GM21423 (cell line): ENCODE data around the gene TSSK3.
"Not testable (repeated sequence)": the region's sequence is repeated elsewhere in the genome, so short reads cannot be mapped to it uniquely, and the experiment has no call there.

Experiments
- ATAC-seq: cut with Tn5 transposase; IDR thresholded peaks from one replicate; pipeline ENCODE4 v1.9.1; 2021; ENCODE audit warnings: mild to moderate bottlenecking, moderate library complexity; ENCODE audit not compliant: unreplicated experiment

TSSK3 gene

DNA sequence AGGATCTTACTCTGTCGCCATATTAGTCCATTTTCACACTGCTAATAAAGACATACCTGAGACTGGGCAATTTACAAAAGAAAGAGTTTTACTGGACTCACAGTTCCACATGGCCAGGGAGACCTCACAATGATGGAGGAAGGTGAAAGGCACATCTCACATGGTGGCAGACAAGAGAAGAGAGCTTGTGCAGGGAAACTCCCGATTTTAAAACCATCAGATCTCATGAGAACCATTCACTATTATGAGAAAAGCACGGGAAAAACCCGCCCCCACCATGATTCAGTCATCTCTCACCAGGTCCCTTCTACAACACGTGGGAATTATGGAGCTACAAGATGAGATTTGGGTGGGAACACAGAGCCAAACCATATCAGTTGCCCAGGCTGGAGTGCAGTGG, 34.2 kb downstream of the TSSK3 start:
- ATAC-seq = not testable (repeated sequence)

DNA sequence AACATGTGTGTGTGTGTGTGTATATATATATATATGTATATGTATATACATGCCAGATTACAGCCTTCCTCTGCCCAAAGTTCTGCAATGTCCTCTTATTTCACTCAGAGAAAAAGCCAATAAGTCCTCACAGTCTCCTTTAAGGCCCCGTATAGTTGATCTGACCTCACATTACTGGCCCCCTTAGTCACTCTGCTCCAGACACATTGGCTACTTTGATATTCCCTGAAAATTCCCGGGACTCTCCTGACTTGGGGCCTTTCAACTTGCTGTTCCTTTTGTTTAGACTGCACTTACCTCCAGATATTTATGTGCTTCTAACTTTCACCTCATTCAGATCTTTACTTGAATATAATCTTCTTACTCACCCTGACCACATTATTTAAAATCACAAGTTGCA, 36.1 kb downstream of the TSSK3 start:
- no peak for ATAC-seq

DNA sequence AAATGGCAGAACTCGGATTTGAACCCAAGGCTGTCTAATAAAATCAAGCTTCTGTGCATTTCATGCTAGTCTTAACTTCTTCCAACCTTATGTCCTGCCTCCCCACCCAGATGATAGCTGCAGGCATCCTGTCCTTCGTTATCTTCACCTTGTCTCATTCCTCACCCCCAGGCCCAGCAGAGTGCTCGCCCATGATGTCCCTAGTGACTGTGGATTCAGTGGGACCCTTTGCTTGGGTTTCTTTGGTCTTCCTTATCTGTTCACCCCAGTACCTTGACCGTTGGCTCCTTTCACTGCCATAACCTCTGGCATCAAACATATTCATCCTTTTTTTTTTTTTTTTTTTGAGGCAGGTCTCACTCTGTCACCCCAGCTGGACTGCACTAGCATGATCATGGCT, 37.5 kb downstream of the TSSK3 start:
- no peak for ATAC-seq

DNA sequence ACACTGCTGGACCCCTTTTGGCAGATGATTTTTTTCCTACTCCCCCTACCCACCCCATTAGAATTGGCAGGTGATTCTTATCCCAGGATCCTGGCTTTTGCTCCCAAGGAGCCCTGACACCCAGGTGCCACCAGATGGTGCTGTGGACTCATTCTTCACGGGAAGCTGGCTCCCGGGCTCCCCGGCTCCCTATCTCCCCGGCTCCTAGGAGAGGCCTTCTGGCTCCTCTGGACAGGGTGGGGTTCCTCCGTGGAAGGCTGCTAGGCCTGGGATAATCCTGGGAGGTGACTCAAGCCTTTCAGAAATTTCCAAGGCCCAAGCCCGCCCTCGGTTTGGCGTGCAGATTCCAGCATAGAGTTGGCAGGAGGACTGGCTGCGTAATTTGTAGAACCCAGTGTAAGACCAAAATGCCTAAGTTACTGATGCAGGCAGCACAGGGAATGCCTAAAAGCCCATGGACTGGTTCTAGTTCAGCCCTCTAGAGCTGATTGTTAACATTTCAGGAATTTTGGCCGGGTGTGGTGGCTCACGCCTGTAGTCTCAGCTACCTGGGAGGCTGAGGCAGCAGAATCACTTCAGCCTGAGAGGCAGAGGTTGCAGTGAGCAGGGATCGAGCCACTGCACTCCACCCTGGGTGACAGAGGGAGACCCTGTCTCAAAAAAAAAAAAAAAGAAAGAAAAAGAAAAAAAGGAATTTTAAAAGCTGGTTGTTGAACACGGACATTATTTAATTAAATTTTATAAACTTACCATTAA, 38.7 kb downstream of the TSSK3 start:
- ATAC-seq = no peak

DNA sequence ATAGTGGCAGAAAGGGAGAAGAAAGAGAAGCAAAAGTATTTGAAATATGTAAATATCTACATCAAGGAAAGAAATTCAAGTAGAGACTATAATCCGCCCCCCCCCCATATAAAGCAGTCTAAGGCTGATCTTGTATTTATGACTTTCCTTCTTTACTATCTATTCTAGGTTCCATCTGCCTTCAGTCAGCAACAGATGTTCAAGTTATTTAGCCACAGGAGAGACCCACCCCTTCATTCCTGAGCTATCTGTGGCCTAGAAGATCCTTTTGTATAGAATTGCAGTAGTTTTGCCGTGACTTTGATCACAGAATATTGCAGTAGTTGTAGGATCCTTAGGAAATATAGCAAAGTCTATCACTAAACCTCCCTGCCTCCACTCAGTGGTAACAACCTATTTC, 42.6 kb downstream of the TSSK3 start:
- ATAC-seq = no peak

DNA sequence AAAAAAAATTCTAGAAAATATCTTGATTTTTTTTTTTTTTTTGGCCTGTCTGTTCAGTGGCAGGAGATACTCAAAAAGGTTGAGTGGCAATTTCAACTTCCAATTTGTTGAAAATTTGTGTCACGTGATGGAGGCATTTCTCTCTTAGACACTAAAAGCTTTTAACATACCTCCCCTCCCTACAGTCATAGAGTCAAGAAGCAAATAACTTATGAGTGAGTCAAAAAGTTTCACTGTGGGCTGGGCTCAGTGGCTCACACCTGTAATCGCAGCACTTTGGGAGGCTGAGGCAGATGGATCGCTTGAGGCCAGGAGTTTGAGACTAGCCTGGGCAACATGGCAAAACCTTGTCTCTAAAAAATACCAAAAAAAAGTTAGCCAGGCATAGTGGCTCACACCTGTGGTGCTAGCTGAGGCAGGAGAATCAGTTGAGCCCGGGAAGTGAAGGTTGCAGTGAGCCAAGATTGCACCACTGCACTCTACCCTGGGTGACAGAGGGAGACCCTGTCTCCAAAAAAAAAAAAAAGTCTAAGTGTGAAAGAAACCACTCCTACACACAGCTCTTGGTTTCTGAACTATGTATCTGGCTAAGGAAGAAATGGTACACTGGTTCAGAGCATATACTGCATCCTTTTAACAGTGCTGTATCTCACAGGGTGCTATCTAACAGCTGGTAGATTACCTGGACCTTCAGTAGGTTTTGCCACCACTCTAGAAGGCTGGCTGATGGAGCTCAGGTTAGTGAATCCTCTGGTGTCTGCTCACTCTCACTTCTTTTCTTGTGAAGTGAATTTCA, 43.5 kb downstream of the TSSK3 start:
- no peak for ATAC-seq

DNA sequence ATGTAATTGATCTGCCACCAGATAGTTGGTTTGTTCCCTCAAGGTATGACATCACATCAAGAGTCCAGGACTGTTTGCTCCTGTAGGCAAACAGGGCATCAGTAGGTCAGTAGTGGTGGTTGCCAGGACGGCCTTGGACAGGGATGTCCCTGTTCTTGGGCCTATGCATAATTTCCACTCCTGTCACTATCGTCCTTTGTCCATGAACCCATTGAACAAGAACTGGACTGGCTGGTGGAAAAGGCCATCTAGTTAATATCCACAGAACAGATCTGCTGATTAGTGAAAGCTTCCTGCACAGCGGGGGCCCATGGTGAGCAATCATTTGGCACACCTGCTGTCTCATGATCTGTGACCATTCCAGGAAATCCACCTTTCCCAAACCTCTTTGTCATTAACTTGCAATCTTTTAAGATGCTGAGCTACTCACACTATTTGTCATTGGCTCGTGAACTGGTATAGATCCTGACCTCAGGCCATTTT, 44.3 kb downstream of the TSSK3 start:
- no peak for ATAC-seq

DNA sequence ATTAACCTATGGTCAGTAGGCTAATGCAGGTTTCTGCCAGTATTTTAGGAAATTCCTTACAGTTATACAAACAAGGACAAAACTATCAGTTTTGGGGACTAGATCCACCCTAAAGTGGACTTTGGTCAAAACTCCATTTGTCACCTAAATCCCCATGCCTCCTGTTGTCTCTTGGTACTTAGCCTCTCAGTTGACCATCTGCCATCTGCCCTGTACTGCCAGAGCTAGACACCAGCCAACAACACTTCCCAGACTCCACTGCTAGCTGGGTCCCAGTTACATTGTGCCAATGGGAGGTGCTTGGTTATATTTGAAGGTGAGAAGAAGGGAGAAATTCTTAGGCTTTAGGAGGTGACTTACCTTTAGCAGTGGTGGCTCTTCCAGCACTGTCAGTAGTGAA, 48.9 kb downstream of the TSSK3 start:
- ATAC-seq = no peak

DNA sequence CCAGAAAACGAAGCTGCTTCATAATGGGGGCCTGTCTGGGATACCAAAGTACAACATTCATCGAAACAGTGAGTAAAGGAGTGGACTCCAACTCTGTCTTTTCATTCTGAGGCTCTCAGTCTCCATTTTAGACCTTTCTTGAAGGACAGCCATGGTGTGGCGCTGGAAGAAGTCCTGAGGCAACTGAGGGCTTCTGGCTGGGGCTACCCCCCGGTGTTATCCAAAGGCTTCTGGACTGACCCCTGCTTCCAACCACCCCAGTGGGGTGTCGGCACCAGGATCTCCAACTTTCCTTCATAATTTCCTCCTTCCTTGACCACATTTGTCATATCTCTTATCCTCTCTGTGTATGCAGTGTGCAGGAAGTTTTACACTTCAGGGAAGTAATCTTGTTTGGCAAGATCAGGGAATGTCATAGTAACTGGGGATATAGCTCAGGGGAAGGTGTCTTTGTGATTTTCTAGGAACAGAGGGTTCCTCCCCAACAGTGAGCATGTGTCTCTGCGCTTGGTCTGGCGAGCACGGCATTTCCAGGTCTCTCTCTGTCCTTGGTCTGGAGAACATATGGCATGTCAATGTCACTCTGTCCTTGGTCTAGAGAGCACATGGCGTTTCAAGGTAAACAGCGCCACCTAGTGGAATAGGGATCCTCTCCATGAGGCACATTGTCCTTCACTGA, 51.3 kb downstream of the TSSK3 start:
- ATAC-seq = no peak
